Amygdala (tissue), 56 donors: ENCODE data around the gene AIRE.
"Not testable (repeated sequence)": the region's sequence is repeated elsewhere in the genome, so short reads cannot be mapped to it uniquely, and the experiment has no call there.

Experiments used
- DNase-seq, 56 donors: peaks; one replicate each; lab custom pipeline; 2025; lab: John Stamatoyannopoulos, UW

Gene AIRE

GRCh38 chr21:44302573-44303401 is 17.1 kb downstream of the AIRE start:
- DNase-seq = not testable (repeated sequence)

DNA sequence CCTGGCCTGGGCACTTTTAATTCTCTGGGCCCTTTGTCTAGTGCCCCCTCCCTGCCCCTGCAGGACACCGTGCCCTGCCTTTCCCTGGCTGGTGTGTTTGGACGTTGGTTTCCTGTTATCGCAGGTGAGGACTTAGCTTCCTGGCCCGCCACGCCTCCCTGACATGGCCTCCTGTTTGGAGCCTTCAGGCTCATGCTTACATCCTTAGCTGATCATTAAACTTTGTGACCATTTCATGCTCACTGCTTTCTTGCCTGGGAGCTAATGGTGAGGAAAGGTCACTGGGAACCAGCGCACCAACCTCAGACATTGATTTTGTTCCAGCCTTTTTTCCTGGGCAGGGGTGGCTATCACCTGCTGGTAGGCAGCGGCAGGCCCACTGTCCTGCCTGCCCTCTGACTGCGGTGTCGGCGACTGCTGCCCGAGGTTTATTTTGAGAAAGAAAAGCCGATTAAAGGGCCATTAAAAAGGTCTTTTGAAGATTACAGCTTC is 17.9 kb downstream of the AIRE start:
- no peak for DNase-seq

DNA sequence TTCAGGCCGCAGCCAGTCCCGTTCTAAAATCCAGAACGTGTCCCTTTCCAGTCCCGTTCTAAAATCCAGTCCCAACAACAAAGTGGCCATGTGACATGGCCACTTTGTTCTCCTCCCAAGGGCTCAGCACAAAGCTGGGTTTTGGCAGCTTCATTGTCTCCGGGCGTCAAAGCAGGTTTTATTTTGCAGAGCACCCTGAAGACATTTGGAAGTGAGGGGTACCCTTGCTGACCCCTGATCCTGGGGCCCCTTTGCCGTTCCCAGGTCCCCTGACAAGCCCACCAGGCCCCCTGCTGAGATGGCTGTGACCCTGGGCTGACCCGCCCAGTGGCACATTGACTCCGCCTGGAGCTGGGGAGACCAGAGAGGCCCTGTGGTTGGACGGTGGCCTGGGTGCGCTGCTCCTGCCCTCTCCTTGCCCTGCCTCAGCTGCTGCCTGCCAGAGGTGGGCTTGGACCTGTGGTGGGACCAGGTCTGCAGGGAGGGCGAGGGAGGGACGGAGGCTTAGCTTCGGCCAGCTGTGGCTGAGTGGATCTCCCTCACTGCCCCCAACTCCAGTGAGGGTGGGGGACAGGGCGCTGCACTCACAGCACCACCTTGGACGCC is 18.4 kb downstream of the AIRE start:
- peak in 20 of 56 donors; percentile 5 to 63 (median 42) for DNase-seq

- peak in 44 of 56 donors; percentile 10 to 75 (median 52) for DNase-seq
These were observed 19.2 kb downstream of the AIRE start for GRCh38 chr21:44304877-44305293.

GRCh38 chr21:44305691-44306090 is 20.0 kb downstream of the AIRE start:
- DNase-seq = peak in 3 of 56 donors; percentile 32 to 49 (median 42)

DNA sequence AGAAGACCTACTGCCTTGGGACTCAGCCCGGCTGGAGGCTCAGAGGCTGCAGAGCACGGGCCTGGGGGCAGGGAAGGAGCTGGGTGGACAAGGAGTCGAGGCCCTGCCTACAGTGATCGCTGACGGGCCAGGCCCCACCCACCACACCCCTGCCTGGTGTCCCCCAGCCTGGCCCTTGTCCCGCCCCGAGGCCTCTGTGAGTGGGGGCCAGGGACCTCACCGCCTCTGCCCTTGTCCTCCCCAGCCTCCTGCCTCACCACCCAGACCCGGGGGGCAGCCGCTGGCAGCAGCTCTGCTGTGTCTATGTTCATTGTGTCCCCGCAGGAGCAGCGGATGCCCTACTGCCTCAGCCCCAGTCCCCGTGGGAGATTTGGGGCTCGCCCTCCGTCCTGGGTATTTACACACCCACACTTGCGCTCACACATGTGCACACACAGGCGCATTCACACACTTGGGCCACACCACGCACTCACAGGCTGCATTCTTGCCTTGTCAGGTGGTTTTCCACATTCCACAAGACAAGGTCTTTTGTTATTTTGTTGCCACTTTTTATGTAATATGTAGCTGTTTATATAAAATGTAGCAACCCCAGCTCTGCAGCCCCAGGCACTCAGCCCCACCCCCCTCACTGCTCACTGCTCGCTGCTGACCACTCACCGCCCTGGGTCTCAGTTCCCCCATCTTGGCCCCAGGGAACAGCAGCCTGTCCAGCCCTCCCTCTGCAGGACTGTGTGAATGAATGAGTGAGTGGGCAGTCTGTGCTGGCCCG is 21.4 kb downstream of the AIRE start:
- no peak for DNase-seq

DNA sequence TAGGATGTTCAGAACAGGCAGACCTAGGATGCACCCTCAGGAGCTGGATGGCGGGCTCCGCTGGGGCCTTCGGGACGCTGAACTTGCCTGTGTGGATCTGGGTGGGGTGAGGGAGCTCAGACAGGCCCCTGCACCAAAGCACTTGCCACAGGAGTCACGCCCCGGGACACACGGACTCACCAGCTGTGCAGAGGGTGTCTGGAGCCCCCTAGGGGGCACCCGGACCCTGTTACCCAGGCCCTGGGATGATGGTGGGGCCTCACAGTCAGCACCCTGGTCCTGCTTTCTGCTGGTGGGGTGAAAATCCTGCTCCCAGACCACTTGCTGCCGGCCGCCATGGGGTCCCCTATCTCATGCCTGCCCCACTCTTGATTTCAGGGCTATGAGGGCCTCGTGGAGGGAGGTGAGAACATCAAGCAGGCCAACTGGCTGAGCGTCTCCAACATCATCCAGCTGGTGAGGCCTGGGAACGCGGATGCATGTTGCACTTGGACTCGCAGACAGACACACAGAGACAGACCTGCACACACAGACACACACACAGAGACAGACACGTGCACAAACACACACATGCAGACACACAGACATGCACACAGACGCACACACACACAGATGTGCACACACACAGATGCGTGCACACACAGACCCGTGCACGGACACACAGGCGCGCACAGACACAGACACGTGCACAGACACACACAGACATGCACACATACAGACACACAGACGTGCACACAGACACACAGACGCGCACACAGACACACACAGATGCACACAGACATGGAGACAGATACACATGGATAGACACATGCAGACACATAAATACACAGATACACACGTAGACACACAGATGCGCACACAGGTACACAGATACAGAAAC is 25.2 kb downstream of the AIRE start:
- DNase-seq = no peak

GRCh38 chr21:44312089-44312488 is 26.4 kb downstream of the AIRE start:
- no peak for DNase-seq

DNA sequence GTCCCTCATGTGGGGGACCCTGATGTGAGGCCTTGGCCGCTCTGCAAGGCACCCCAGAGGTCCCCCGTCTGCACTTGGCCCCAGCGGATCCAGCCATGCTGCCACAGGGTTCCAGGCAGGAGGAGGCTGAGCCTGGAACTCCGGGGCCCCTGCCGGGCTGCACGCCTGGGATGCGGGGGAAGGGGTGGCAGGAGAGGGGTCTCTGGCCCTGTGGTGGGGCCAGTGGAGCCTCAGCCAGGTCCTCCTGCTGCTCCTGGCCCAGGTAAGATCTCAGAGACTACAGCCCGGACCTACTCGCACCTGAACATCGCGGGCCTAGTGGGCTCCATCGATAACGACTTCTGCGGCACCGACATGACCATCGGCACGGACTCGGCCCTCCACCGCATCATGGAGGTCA is 27.0 kb downstream of the AIRE start:
- DNase-seq = no peak

DNA sequence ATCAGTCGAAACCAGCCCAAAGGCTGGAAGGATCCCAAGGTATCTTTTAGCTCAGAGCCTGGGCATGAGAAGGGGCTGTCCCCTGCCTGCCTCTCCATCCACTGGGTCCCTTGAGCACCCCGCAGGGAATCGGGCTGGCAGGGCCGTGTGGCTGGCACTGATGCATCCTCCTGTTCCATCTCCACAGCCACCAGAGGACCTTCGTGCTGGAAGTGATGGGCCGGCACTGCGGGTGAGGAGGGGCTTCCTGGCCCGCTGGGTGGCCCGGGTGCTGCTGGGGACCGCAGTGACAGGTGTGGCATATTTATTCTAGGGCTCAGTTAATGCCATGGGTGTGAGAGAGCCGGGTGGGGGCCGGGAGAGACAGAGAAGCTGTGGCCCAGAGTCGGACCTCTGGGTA is 27.8 kb downstream of the AIRE start:
- no peak for DNase-seq

DNA sequence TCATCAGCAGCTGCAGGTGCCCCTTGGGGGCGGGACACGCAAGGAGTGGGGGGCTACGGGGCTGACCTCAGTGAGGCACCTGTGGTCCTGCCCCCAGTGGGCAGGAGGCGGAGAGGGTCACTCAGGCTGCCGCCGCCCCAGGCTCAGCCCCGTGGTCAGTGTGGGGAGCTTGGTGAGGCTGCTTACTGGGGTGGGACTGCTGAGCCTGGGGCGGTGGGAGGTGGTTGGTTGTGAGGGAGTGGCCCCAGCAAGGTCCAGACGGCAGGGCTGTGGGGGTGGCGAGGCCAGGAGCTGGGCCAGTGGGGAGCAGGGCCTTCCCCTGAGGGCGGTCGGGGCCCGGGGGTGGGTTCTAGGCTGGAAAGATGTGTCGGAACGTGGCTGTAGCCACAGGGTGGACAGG is 28.5 kb downstream of the AIRE start:
- no peak for DNase-seq

DNA sequence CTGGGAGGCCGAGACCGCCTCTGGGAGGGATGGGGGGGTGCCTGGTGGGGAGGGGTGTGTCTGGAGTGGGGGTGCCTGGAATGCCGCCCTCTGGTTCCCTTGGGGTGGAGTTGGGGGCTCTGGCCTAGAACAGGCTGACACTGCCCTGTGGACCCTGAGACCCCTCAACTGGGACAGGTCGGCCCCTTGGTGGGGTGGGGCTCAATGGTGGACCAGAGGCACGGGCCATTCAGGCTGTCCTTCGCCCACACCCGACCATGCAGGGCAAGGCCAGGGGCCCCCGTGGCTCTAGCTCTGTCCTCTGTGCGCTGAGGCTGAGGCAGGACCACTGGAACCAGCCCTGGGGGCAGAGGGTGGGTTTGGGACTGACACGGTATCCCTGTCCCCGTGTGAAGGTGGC is 28.9 kb downstream of the AIRE start:
- DNase-seq = no peak

DNA sequence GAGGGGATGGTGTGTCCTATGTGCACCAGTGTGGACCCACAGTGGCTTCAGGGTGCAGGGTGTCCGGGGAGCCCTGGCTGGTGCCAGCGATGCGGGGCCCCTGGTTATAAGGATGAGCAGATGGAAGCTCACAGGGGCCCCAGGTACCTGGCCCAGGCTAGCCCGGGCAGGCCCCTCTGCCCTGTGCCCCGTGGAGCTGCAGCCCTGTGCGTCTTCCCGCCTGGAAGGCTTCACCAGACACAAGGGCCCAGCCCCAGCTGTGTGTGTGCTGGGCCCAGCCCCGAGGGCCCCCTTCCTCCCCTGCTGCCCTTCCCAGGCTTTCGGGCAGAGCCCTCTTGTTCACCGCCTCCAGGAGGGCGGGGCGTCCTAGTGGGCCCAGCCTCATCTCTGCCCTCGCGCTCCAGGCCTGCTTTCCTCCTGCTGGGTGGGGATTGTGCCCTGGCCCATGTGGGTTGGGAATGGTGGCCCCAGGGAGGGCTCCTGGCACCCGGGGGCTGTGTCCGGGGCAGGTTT is 30.1 kb downstream of the AIRE start:
- DNase-seq = no peak

DNA sequence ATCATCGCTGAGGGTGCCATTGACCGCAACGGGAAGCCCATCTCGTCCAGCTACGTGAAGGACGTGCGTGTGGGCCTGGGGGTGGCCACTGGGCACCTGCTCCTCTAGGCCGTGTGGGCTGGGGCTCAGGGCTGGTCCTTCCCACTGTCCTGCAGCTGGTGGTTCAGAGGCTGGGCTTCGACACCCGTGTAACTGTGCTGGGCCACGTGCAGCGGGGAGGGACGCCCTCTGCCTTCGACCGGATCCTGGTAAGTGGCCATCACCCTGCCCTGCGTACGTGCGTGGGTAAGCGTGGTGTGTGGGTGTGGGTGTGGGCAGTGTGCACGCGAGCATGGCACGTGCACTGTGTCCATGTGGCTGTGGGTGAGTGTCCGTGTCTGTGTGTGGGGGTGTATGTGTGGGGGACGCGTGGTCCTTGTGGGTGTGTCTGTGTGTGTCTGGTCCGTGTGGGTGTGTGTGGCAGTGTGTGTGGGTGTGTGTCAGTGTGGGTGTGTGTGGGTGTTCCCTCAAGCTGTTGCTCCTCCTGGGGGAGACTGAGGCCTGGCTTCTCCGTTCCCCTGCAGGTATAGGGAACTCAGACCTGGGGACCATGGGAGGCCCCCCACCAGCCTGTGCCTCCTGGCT is 30.7 kb downstream of the AIRE start:
- DNase-seq = peak in 2 of 56 donors; percentile 8 to 34

GRCh38 chr21:44317241-44317782 is 31.6 kb downstream of the AIRE start:
- peak in 29 of 56 donors; percentile 10 to 75 (median 36) for DNase-seq

DNA sequence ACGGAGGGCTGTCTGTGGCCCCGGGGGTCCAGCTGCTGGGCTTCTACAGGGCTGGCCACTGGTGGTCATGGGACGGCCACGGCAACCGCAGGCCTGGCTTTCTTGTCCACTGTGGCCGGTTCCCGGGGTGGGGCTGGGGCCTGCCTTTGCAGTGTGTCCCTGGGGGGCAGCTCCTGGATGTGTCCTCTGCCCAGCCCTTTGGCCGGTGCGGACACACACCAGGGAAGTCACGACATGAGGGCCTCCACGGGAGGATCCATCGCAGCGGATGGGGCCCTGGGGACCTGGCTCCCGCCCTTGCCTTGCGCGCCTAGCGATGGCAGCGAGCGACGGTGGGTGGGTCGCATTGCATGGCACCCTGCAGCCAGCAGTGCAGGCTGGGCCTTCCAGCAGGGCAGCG is 32.2 kb downstream of the AIRE start:
- no peak for DNase-seq

DNA sequence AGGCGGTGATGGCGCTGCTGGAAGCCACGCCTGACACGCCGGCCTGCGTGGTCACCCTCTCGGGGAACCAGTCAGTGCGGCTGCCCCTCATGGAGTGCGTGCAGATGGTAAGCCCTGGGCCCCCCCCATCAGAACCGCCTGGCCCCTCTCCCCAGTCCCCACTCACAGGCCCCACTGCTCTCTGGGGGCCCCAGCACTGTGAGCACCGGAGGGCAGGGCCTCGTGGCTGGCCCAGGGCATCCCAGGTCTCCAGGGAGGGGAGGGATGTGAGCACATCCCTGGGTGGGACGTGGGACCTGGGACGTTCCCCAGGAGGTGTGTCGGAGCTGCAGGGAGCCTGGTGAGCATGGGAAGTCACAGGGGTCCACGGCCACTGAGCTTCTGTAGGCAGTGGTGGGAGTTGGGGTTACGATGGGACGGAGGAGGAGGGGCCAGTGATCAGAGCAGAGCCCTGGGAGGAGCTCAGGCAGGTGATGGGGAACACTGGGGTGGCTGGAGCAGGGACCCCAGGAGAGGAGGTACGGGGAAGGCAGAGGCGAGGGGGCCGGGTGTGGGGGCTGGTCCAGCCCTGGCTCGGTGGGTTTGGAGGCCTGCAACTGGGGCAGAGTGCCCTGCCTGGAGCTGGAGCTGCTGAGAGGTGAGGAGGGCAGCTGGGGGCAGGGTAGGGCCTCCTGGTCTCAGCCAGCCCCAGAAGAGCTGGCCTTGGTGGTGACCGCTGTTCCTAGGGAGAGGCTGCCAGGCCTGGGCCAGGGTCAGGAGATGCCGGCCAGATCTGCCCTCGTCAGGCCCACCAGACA is 33.0 kb downstream of the AIRE start:
- DNase-seq = no peak

- no peak for DNase-seq
These were observed 33.9 kb downstream of the AIRE start for GRCh38 chr21:44319407-44320065.
